Left lung (tissue), 10 donors: ENCODE data around the gene AKTIP. TPM values are rescaled to one million over a fixed set of nuclear protein-coding genes. Genes with fewer than 3 reads are reported as not detected.

ENCODE experiments used
- ATAC-seq: fragments of 200-7000 bp; cut with Tn5 transposase; one replicate; pipeline ENCODE4 v1.9.1; 2020; ENCODE audit warnings: moderate library complexity
- DNase-seq, 4 donors: peaks; one replicate each; pipeline ENCODE4 v3.0.0-alpha.2; 2013 to 2020
- H3K27ac ChIP-seq, 2 donors: fragments of 200-600 bp; sonication (generic) in 1 of 2; one replicate each; pipeline versions ENCODE4 v1.5.0 to v1.8.0; 2020 to 2021
- H3K27me3 ChIP-seq, 2 donors: fragments of 200-600 bp; sonication (generic) in 1 of 2; one replicate each; pipeline versions ENCODE4 v1.5.0 to v1.8.0; 2020 to 2021
- H3K36me3 ChIP-seq, 2 donors: fragments of 200-600 bp; sonication (generic) in 1 of 2; one replicate each; pipeline versions ENCODE4 v1.5.0 to v1.8.0; 2020 to 2021
- H3K4me1 ChIP-seq, 2 donors: fragments of 200-600 bp; one replicate each; pipeline ENCODE4 v1.8.0; 2021
- H3K4me3 ChIP-seq, 2 donors: fragments of 200-600 bp; sonication (generic) in 1 of 2; one replicate each; pipeline versions ENCODE4 v1.5.0 to v1.8.0; 2020 to 2021; ENCODE audit warnings: mild to moderate bottlenecking in 1 of 2
- H3K9me3 ChIP-seq, 2 donors: fragments of 200-600 bp; sonication (generic) in 1 of 2; one replicate each; pipeline versions ENCODE4 v1.5.0 to v1.8.0; 2020 to 2021
- intact Hi-C, 2 donors: fragments of 100-400 bp; cut with DNase I; formaldehyde crosslinking; loops; one replicate each; pipeline versions ENCODE4 v1.11.2 to v1.14.2; 2022
- polyA plus RNA-seq, 6 donors: library from polyadenylated mRNA; unstranded; fragments of 120-200 nt; gene quantifications; one replicate each; pipeline ENCODE4 v1.2.1, GENCODE V29; 2013; ENCODE audit not compliant: insufficient read length in 6 of 6
- total RNA-seq, 2 donors: library from RNA; stranded (reverse); fragmentation: NEBNext Ultra II Directional; extraction: Animal tissue kit (Norgen Biotek cat#: 25700); gene quantifications; one replicate each; pipeline ENCODE4 v1.2.1, GENCODE V29; 2021
- TF ChIP-seq, protein P1 (sequence below), 2 donors: fragments of 200-600 bp; sonication (generic) in 1 of 2; IDR thresholded peaks; one replicate each; pipeline versions ENCODE4 v1.5.0 to v1.8.0; 2021; ENCODE audit warnings: antibody characterized with exemption in 2 of 2
- donor health status: DM: no; HTN: yes; CAD: no.
- donor health status: DM: no; HTN: no; CAD: no.

Gene AKTIP
- total and polyA plus RNA-seq, 8 donors: 36.9 to 53.7 (median 48.7) TPM

DNA sequence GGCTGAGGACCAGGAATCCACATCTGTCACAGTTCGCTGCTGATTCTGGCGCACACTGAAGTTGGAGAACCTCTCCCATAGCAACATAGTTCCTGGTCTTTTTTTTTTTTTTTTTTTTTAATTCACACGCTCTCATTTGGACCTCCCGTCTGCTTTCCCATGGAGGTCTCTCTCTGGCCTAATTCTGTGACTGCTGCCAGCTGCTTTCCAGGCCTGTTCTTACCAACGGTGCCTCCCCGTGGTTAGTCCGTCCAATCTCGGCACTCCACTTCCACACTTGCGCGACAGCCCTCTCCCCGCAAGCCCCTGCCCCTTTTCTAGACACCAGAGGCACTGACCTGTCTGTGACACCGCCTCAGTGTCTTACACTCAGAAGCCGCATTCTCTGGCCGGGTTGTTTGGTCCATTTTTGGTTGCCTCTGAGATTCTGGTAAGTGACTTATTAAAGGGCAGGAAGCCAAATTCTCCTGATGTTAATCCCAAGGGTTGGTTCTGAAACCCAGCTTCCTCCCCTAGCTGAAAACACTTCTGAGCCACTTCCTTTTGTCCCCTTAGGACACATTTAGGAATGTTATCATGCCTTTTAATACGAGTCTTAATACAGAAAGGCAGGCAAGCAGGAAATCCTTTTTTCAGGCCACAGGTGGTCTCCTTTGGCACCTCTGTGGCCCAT lies 1.1 kb upstream of the AKTIP start:
- Histone ChIP-seq H3K4me1 (peaks cover 8 to 34% of the 10 kb centered on the region in 2 donors), H3K36me3 (peaks cover 0 to 2% of the 10 kb centered on the region in 2 donors), H3K9me3 (no peaks in the 10 kb centered on the region), H3K27me3 (no peaks in the 10 kb centered on the region), H3K27ac (peak overlapping the region; percentile 94 to 95), H3K4me3 (peak overlapping the region; percentile 43 to 89)
- TF ChIP-seq, protein P1, sequence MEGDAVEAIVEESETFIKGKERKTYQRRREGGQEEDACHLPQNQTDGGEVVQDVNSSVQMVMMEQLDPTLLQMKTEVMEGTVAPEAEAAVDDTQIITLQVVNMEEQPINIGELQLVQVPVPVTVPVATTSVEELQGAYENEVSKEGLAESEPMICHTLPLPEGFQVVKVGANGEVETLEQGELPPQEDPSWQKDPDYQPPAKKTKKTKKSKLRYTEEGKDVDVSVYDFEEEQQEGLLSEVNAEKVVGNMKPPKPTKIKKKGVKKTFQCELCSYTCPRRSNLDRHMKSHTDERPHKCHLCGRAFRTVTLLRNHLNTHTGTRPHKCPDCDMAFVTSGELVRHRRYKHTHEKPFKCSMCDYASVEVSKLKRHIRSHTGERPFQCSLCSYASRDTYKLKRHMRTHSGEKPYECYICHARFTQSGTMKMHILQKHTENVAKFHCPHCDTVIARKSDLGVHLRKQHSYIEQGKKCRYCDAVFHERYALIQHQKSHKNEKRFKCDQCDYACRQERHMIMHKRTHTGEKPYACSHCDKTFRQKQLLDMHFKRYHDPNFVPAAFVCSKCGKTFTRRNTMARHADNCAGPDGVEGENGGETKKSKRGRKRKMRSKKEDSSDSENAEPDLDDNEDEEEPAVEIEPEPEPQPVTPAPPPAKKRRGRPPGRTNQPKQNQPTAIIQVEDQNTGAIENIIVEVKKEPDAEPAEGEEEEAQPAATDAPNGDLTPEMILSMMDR (IDR thresholded peaks at IDR 0.05): no peak
- DNase-seq: peak in 3 of 4 donors; percentile 49 to 70 (median 63)
- peak; percentile 6 for ATAC-seq
- intact Hi-C loops: no loop called here

DNA sequence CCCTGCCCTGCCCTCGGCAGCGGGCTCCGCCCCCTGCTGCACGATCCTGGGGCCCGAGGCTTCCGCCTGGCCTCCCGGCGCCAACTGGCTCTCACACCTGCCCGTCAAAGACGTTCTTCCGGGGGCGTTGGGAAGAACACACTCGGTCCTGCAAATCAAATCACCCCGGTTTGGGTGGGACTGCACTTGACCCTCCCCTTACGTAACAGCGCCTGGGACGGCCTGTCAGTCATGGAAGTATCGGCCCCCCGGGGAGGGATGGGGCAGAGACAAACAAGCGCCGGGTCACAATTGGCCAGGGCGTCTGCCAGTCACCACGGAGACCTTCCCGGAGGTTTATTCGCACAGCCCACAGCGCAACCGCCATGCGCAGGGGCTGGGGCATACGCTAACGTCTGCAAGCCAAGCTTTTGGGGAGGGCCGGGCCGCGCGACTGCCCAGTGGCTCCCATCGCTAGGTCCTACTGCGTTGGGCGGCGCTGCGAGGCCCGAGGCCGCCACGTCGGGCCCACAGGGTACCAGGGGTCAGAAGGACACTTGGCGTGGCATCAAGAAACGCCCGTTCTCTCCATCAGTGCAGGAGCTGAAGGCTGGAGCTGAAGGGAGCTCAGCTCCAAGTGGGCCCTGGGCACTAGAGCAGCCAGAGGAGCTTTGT lies 388 bp upstream of the AKTIP start:
- H3K36me3 ChIP-seq: peaks cover 0 to 9% of the 10 kb centered on the region in 2 donors
- H3K4me3 ChIP-seq: peak overlapping the region; percentile 89 to 95
- TF ChIP-seq, protein P1 (IDR thresholded peaks at IDR 0.05): no peak
- DNase-seq (peak; percentile 100), ATAC-seq (peak; percentile 93)
- intact Hi-C loops: no loop called here
- H3K4me1 ChIP-seq: peaks cover 8 to 34% of the 10 kb centered on the region in 2 donors
- H3K9me3 ChIP-seq: no peaks in the 10 kb centered on the region
- peak overlapping the region; percentile 94 to 95 for H3K27ac ChIP-seq
- no peaks in the 10 kb centered on the region for H3K27me3 ChIP-seq

DNA sequence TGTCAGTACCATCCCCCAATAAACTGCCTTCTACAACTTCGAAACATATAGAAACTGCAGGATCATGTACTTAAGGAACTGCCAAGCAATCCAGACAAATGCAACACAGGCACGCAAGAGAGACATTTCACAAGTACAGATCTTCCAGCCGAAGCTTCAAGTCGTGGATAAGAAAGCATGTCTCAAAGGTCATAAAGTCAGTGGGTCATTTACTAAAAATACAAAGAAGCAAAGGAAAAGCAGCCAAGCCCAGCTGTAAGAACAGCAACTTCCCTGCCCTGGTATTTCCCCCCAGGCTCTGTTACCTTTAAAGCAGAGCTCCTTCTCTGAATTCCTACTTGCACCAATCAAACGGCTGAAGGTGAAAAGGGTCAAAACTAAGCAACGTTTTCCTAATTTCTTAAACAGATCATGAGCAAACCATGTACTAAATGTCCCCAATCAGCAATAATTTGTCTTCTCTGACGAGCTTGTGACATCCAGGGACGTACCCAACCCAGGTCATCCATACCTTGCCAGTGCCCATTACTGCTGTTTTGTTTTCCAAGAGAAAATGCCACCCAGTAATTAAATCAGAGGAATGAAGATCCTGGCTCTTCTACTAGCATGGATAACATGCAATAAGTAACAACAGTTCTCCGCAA lies 1.7 kb downstream of the AKTIP start:
- intact Hi-C loops: no loop called here
- H3K4me3 ChIP-seq: peak overlapping the region in 1 of 2 donors; percentile 89
- DNase-seq (no peak), ATAC-seq (no peak)
- peaks cover 8 to 34% of the 10 kb centered on the region in 2 donors for H3K4me1 ChIP-seq
- H3K36me3 ChIP-seq: peaks cover 0 to 30% of the 10 kb centered on the region in 2 donors
- no peaks in the 10 kb centered on the region for H3K27me3 ChIP-seq
- H3K9me3 ChIP-seq: no peaks in the 10 kb centered on the region
- TF ChIP-seq, protein P1 (IDR thresholded peaks at IDR 0.05): no peak
- H3K27ac ChIP-seq: no peak overlapping the region

DNA sequence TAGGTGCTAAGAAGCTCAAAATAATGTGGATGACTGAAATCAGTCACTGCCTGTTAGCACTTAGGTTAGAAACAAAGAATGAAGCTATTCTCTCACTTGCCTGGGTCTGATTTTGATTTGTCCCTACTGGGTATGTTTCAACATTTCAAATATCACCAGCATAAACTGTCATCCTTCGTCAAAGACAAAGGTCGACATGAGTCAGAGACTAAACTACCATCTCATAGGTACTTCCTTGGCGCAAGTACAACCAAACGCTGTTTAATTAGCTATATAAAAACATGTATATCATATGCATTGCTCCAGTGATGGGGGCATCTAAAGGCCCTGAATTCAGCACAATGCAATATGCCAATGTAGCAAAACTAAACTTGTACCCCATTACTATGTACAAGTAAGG lies 4.0 kb downstream of the AKTIP start:
- DNase-seq (no peak), ATAC-seq (no peak)
- Histone ChIP-seq H3K4me1 (peaks cover 0 to 22% of the 10 kb centered on the region in 2 donors), H3K4me3 (no peak overlapping the region), H3K27ac (no peak overlapping the region), H3K27me3 (no peaks in the 10 kb centered on the region), H3K36me3 (peaks cover 0 to 53% of the 10 kb centered on the region in 2 donors), H3K9me3 (no peaks in the 10 kb centered on the region)
- intact Hi-C loops: no loop called here
- TF ChIP-seq, protein P1 (IDR thresholded peaks at IDR 0.05): no peak

DNA sequence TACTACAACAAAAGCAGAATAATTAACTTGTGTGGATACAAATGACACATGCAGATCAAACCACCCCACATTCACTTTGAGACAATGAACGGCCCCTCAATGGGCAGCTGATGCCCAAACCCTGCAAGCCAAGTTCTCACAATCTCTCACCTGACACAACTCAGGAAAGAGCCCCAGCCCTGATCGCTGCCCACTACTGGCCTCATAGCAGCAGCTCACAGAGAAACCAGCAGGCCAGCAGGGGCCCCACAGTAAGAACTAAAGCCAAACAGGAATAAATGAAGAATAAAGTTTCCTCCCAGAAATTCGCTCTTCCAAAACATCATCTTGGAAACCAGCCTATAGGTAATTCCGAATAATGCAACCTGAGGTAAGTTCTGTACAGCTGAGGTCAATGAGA lies 7.7 kb downstream of the AKTIP start:
- Histone ChIP-seq H3K9me3 (no peaks in the 10 kb centered on the region), H3K36me3 (peaks cover 0 to 90% of the 10 kb centered on the region in 2 donors), H3K27me3 (no peaks in the 10 kb centered on the region), H3K4me1 (no peaks in the 10 kb centered on the region), H3K4me3 (no peak overlapping the region), H3K27ac (no peak overlapping the region)
- DNase-seq: no peak
- intact Hi-C loops: no loop called here
- TF ChIP-seq, protein P1 (IDR thresholded peaks at IDR 0.05): no peak
- ATAC-seq: no peak
